T-cell (primary cell): ENCODE results near the gene GRM1. TPM values are rescaled to one million over a fixed set of nuclear protein-coding genes. Genes with fewer than 3 reads are reported as not detected.

Experiments
- ATAC-seq, 4 experiments: fragments of 200-7000 bp in 3 of 4; fragments of 150-1000 bp in 1 of 4; cut with Tn5 transposase; replicated peaks in 1 of 4; 1 replicate in 3 of 4; 2 replicates in 1 of 4; pipeline ENCODE4 v1.10.0; 2021; ENCODE audit warnings: moderate library complexity in 3 of 4, mild to moderate bottlenecking in 2 of 4, moderate number of reproducible peaks in 1 of 4
- CTCF ChIA-PET, 2 donors: fragments of 300-600 bp; sonication (Branson Sonifier 250); formaldehyde crosslinking; loops; one replicate each; lab custom pipeline; 2022; ENCODE audit warnings: antibody characterized with exemption in 2 of 2; lab: Charles Lee
- POLR2A ChIA-PET, 2 donors: fragments of 300-600 bp; sonication (Branson Sonifier 250); formaldehyde crosslinking; loops; one replicate each; lab custom pipeline; 2022; ENCODE audit warnings: antibody characterized with exemption in 2 of 2; lab: Charles Lee
- DNase-seq, 35 experiments: peaks; one replicate each; pipeline versions ENCODE4 v3.0.0 to v3.0.0-alpha.2; 2013 to 2023
- H3K27ac ChIP-seq: one replicate; pipeline ENCODE4 v1.5.1; 2013; ENCODE audit warnings: low read length
- H3K27me3 ChIP-seq, 2 experiments: replicated peaks in 1 of 2; 1 replicate in 1 of 2; 2 replicates in 1 of 2; pipeline versions ENCODE4 v1.6.1 to v1.7.0; 2013; ENCODE audit warnings: low read length in 1 of 2, mixed read lengths in 1 of 2; ENCODE audit not compliant: control insufficient read depth in 2 of 2, insufficient read depth in 2 of 2; ENCODE audit errors: extremely low read depth in 1 of 2
- H3K36me3 ChIP-seq, 2 donors: 1 replicate in 1 of 2; 2 replicates in 1 of 2; pipeline versions ENCODE4 v1.6.1 to v1.7.0; 2013; ENCODE audit warnings: low read length in 1 of 2; ENCODE audit not compliant: control insufficient read depth in 2 of 2, insufficient read depth in 1 of 2; ENCODE audit errors: extremely low read depth in 1 of 2
- H3K4me1 ChIP-seq, 2 experiments: 1 replicate in 1 of 2; 2 replicates in 1 of 2; pipeline versions ENCODE4 v1.6.1 to v1.7.0; 2013; ENCODE audit warnings: low read length in 2 of 2, mixed read lengths in 1 of 2; ENCODE audit not compliant: insufficient read depth in 2 of 2, control insufficient read depth in 1 of 2; ENCODE audit errors: extremely low read depth in 1 of 2
- H3K4me3 ChIP-seq, 2 donors: 1 replicate in 1 of 2; 2 replicates in 1 of 2; pipeline versions ENCODE4 v1.5.1 to v1.7.0; 2013; ENCODE audit warnings: mild to moderate bottlenecking in 2 of 2, low read length in 1 of 2, moderate library complexity in 1 of 2; ENCODE audit not compliant: control insufficient read depth in 1 of 2; ENCODE audit errors: extremely low read depth in 1 of 2
- H3K9me3 ChIP-seq: 2 replicates; pipeline ENCODE4 v1.7.0; 2013
- H3K27ac Mint-ChIP-seq, 2 donors: one replicate each; pipeline ENCODE4 v1.8.0; 2020 to 2021; ENCODE audit warnings: mild to moderate bottlenecking in 2 of 2, mixed read lengths in 2 of 2
- H3K27me3 Mint-ChIP-seq, 2 donors: one replicate each; pipeline ENCODE4 v1.8.0; 2021 to 2022; ENCODE audit warnings: mixed read lengths in 2 of 2
- H3K36me3 Mint-ChIP-seq: one replicate; pipeline ENCODE4 v1.8.0; 2021; ENCODE audit warnings: mixed read lengths
- H3K4me1 Mint-ChIP-seq, 3 donors: one replicate each; pipeline ENCODE4 v1.8.0; 2020 to 2022; ENCODE audit warnings: mixed read lengths in 3 of 3, mild to moderate bottlenecking in 1 of 3
- H3K4me3 Mint-ChIP-seq, 3 donors: one replicate each; pipeline ENCODE4 v1.8.0; 2020 to 2022; ENCODE audit warnings: mild to moderate bottlenecking in 3 of 3, mixed read lengths in 3 of 3, moderate library complexity in 3 of 3
- H3K9me3 Mint-ChIP-seq, 3 donors: one replicate each; pipeline ENCODE4 v1.8.0; 2020 to 2022; ENCODE audit warnings: mixed read lengths in 3 of 3
- WGBS: methylation state at CpG from one replicate; pipeline ENCODE4 v1.1.5; 2013; ENCODE audit warnings: missing lambda C conversion rate; ENCODE audit not compliant: insufficient coverage; 5-methylcytosine and 5-hydroxymethylcytosine counted together
- total RNA-seq, 35 experiments: library from RNA in 6 of 35; stranded (reverse) in 6 of 35; fragments of 120-200 nt in 1 of 35; gene quantifications; one replicate each; pipeline versions ENCODE4 v1.2.1 to v1.2.4 and lab custom pipeline; 2013 to 2026

The GRM1 gene
- total RNA-seq, 5 donors from 2014 or later (not counting 1 experiment from before 2014, with no cell fraction given), result not detected

- Mint-ChIP-seq H3K27me3 (no peaks in the 10 kb centered on the region), H3K36me3 (no peaks in the 10 kb centered on the region), H3K9me3 (no peaks in the 10 kb centered on the region), H3K4me3 (no peak overlapping the region), H3K4me1 (no peaks in the 10 kb centered on the region), H3K27ac (no peak overlapping the region)
- Histone ChIP-seq H3K9me3 (no peaks in the 10 kb centered on the region), H3K27ac (no peak overlapping the region), H3K27me3 (no peaks in the 10 kb centered on the region), H3K4me1 (no peaks in the 10 kb centered on the region), H3K4me3 (no peak overlapping the region), H3K36me3 (no peaks in the 10 kb centered on the region)
- ChIA-PET POLR2A (no interaction called here), CTCF (no interaction called here)
- WGBS, result no CpG with 5 or more reads among the region's 3 CpGs
- DNase-seq (no peak), ATAC-seq (no peak)
Measured at GRCh38 chr6:146304181-146304580, 275.3 kb downstream of the GRM1 start.

- ATAC-seq, result no peak
- ChIA-PET CTCF (no interaction called here), POLR2A (no interaction called here)
- no peaks in the 10 kb centered on the region for H3K27me3 Mint-ChIP-seq
- no peaks in the 10 kb centered on the region for H3K9me3 Mint-ChIP-seq
- no peak overlapping the region for H3K27ac ChIP-seq
- WGBS, result 14% methylated on average over 1 of the region's 1 CpG
- H3K36me3 ChIP-seq, result no peaks in the 10 kb centered on the region
- H3K27me3 ChIP-seq, result no peaks in the 10 kb centered on the region
- no peaks in the 10 kb centered on the region for H3K4me1 ChIP-seq
- no peaks in the 10 kb centered on the region for H3K9me3 ChIP-seq
- DNase-seq, result no peak
- no peaks in the 10 kb centered on the region for H3K4me1 Mint-ChIP-seq
- H3K36me3 Mint-ChIP-seq, result no peaks in the 10 kb centered on the region
- H3K27ac Mint-ChIP-seq, result no peak overlapping the region
- H3K4me3 Mint-ChIP-seq, result no peak overlapping the region
- H3K4me3 ChIP-seq, result no peak overlapping the region
Measured at GRCh38 chr6:146305092-146305491, 276.2 kb downstream of the GRM1 start.

GRCh38 chr6:146305951-146306350 is 277.1 kb downstream of the GRM1 start:
- Mint-ChIP-seq H3K27ac (no peak overlapping the region), H3K9me3 (no peaks in the 10 kb centered on the region), H3K36me3 (no peaks in the 10 kb centered on the region), H3K27me3 (no peaks in the 10 kb centered on the region), H3K4me1 (no peaks in the 10 kb centered on the region), H3K4me3 (no peak overlapping the region)
- ATAC-seq (no peak), DNase-seq (no peak)
- no peaks in the 10 kb centered on the region for H3K36me3 ChIP-seq
- no peaks in the 10 kb centered on the region for H3K9me3 ChIP-seq
- H3K4me1 ChIP-seq, result no peaks in the 10 kb centered on the region
- H3K27me3 ChIP-seq, result no peaks in the 10 kb centered on the region
- no CpG with 5 or more reads among the region's 3 CpGs for WGBS
- CTCF ChIA-PET, result no interaction called here
- POLR2A ChIA-PET, result no interaction called here
- H3K27ac ChIP-seq, result no peak overlapping the region
- no peak overlapping the region for H3K4me3 ChIP-seq

GRCh38 chr6:146310628-146311027 is 281.8 kb downstream of the GRM1 start:
- no peaks in the 10 kb centered on the region for H3K36me3 Mint-ChIP-seq
- DNase-seq, result no peak

GRCh38 chr6:146311079-146311478 is 282.2 kb downstream of the GRM1 start:
- Histone ChIP-seq H3K27ac (no peak overlapping the region), H3K4me1 (no peaks in the 10 kb centered on the region), H3K36me3 (no peaks in the 10 kb centered on the region), H3K9me3 (no peaks in the 10 kb centered on the region), H3K4me3 (no peak overlapping the region), H3K27me3 (no peaks in the 10 kb centered on the region)
- CTCF ChIA-PET, result no interaction called here
- no peaks in the 10 kb centered on the region for H3K36me3 Mint-ChIP-seq
- H3K4me3 Mint-ChIP-seq, result no peak overlapping the region
- DNase-seq (no peak), ATAC-seq (no peak)
- H3K27ac Mint-ChIP-seq, result no peak overlapping the region
- no peaks in the 10 kb centered on the region for H3K27me3 Mint-ChIP-seq
- POLR2A ChIA-PET, result no interaction called here
- no peaks in the 10 kb centered on the region for H3K9me3 Mint-ChIP-seq
- WGBS, result no CpG with 5 or more reads among the region's 2 CpGs
- no peaks in the 10 kb centered on the region for H3K4me1 Mint-ChIP-seq

More at GRCh38 chr6:146310628-146311027, 281.8 kb downstream of the GRM1 start:
- Mint-ChIP-seq H3K4me3 (no peak overlapping the region), H3K4me1 (no peaks in the 10 kb centered on the region), H3K9me3 (no peaks in the 10 kb centered on the region), H3K27ac (no peak overlapping the region), H3K27me3 (no peaks in the 10 kb centered on the region)
- H3K4me3 ChIP-seq, result no peak overlapping the region
- no peak overlapping the region for H3K27ac ChIP-seq
- H3K27me3 ChIP-seq, result no peaks in the 10 kb centered on the region
- no peaks in the 10 kb centered on the region for H3K36me3 ChIP-seq
- no CpG with 5 or more reads among the region's 2 CpGs for WGBS
- H3K4me1 ChIP-seq, result no peaks in the 10 kb centered on the region
- POLR2A ChIA-PET, result no interaction called here
- CTCF ChIA-PET, result no interaction called here
- no peak for ATAC-seq
- no peaks in the 10 kb centered on the region for H3K9me3 ChIP-seq

GRCh38 chr6:146312608-146313007 is 283.7 kb downstream of the GRM1 start:
- Histone ChIP-seq H3K27ac (no peak overlapping the region), H3K4me1 (no peaks in the 10 kb centered on the region), H3K27me3 (no peaks in the 10 kb centered on the region), H3K36me3 (no peaks in the 10 kb centered on the region), H3K4me3 (no peak overlapping the region), H3K9me3 (no peaks in the 10 kb centered on the region)
- WGBS, result 80% methylated on average over 1 of the region's 2 CpGs
- ATAC-seq (no peak), DNase-seq (no peak)
- H3K27ac Mint-ChIP-seq, result no peak overlapping the region
- H3K27me3 Mint-ChIP-seq, result no peaks in the 10 kb centered on the region
- ChIA-PET POLR2A (interaction anchor here in 1 of 2 donors (0.7 kb wide), 1 partner anchor 248 kb away, joined by 3 read pairs; no protein-coding TSS in a partner anchor), CTCF (interaction anchor here in 1 of 2 donors (0.6 kb wide), 1 partner anchor 90 kb away, joined by 4 read pairs; no protein-coding TSS in a partner anchor)
- H3K4me1 Mint-ChIP-seq, result no peaks in the 10 kb centered on the region
- no peaks in the 10 kb centered on the region for H3K36me3 Mint-ChIP-seq
- H3K9me3 Mint-ChIP-seq, result no peaks in the 10 kb centered on the region
- H3K4me3 Mint-ChIP-seq, result no peak overlapping the region
